HL-60/S4 (cell line): ENCODE results near the gene SMAD3.
"Not testable (repeated sequence)": the region's sequence is repeated elsewhere in the genome, so short reads cannot be mapped to it uniquely, and the experiment has no call there.

Source experiments
- in situ Hi-C: fragments of 300-500 bp; cut with MboI; formaldehyde crosslinking; loops from 2 replicates; pipeline ENCODE4 v1.14.3; 2022; ENCODE audit warnings: low sequenced_read_pairs

SMAD3 gene

GRCh38 chr15:67123291-67123690 is 57.9 kb downstream of the SMAD3 start:
- in situ Hi-C loops = not testable (repeated sequence)

GRCh38 chr15:67124111-67124510 is 58.7 kb downstream of the SMAD3 start:
- in situ Hi-C loops = no loop called here

GRCh38 chr15:67124911-67125588 is 59.6 kb downstream of the SMAD3 start:
- in situ Hi-C loops = no loop called here

GRCh38 chr15:67125589-67126502 is 60.4 kb downstream of the SMAD3 start:
- in situ Hi-C loops = no loop called here

GRCh38 chr15:67126551-67127330 is 61.3 kb downstream of the SMAD3 start:
- in situ Hi-C loops = no loop called here

- in situ Hi-C loops = no loop called here
Observed at GRCh38 chr15:67127331-67127664, 61.9 kb downstream of the SMAD3 start.

GRCh38 chr15:67127965-67128364 is 62.6 kb downstream of the SMAD3 start:
- in situ Hi-C loops = no loop called here

- in situ Hi-C loops = no loop called here
Observed at GRCh38 chr15:67130166-67130565, 64.8 kb downstream of the SMAD3 start.

GRCh38 chr15:67130673-67131601 is 65.5 kb downstream of the SMAD3 start:
- in situ Hi-C loops = no loop called here

GRCh38 chr15:67132276-67132675 is 66.9 kb downstream of the SMAD3 start:
- in situ Hi-C loops = no loop called here

GRCh38 chr15:67133026-67133425 is 67.6 kb downstream of the SMAD3 start:
- in situ Hi-C loops = no loop called here

GRCh38 chr15:67133738-67134066 is 68.3 kb downstream of the SMAD3 start:
- in situ Hi-C loops = no loop called here

GRCh38 chr15:67134067-67134838 is 68.9 kb downstream of the SMAD3 start:
- in situ Hi-C loops = no loop called here

- in situ Hi-C loops = no loop called here
Observed at GRCh38 chr15:67134871-67135492, 69.6 kb downstream of the SMAD3 start.

- in situ Hi-C loops = no loop called here
Observed at GRCh38 chr15:67135494-67135893, 70.1 kb downstream of the SMAD3 start.

- in situ Hi-C loops = no loop called here
Observed at GRCh38 chr15:67136802-67137201, 71.4 kb downstream of the SMAD3 start.

- in situ Hi-C loops = no loop called here
Observed at GRCh38 chr15:67137319-67137718, 71.9 kb downstream of the SMAD3 start.

GRCh38 chr15:67137951-67138848 is 72.8 kb downstream of the SMAD3 start:
- in situ Hi-C loops = no loop called here
